Measurements from ENCODE around the gene TBX1. TPM values are rescaled to one million over a fixed set of nuclear protein-coding genes. Genes with fewer than 3 reads are reported as not detected.

TBX1 gene
- polyA plus RNA-seq, 3 donors = not detected

DNA sequence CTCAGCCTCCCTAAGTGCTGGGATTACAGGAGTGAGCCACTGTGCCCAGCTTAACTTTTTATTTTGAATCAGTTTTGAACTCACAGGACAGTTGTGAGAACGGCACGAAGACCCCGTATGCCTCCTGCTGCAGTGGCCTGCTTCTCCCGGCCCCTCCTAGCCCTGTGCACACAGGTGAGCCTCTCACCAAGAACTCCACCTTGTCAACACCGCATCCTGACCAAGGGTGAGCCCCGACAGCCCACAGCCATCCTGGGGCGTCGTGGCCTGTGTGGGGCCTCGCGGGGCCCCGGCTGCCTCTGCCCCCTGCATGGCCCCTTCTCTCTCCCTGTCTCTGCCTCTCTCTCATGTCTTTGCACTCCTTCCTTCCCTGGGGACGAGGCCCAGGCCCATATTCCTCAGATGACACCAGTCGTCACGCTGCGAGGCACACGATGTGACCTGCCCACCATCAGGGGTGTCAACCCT lies 55.3 kb downstream of the TBX1 start:
- intact Hi-C loops (cut with micrococcal nuclease) = no loop called here
- H3K4me3 ChIP-seq (replicated peaks in 1 of 3; ENCODE audit: low read depth in 2 of 3, low read length in 3 of 3) = no peak overlapping the region
- H3K36me3 Mint-ChIP-seq = no peaks in the 10 kb centered on the region
- H3K4me2 ChIP-seq (replicated peaks; ENCODE audit: extremely low read depth, low read length, poor library complexity, severe bottlenecking) = no peak overlapping the region
- DNase-seq = no peak
- peaks cover 0 to 1% (median 0%) of the 10 kb centered on the region in 7 donors for H3K9me3 Mint-ChIP-seq
- H4K20me1 ChIP-seq (ENCODE audit: insufficient read depth, low read length) = no peaks in the 10 kb centered on the region
- no peaks in the 10 kb centered on the region for H3K4me1 ChIP-seq (ENCODE audit: control insufficient read depth in 1 of 2, insufficient read depth in 2 of 2, low read length in 2 of 2)
- H3K27me3 ChIP-seq (ENCODE audit: control insufficient read depth in 2 of 2, insufficient read depth in 2 of 2, low read length in 2 of 2) = no peaks in the 10 kb centered on the region
- H3K27ac Mint-ChIP-seq = no peak overlapping the region
- H3K79me2 ChIP-seq (ENCODE audit: insufficient read depth, low read length) = no peaks in the 10 kb centered on the region
- peaks cover 0 to 2% (median 1%) of the 10 kb centered on the region in 3 donors for H3K27me3 Mint-ChIP-seq (ENCODE audit: low read depth in 3 of 3)
- no peak overlapping the region for H2AFZ ChIP-seq (ENCODE audit: insufficient read depth, low read depth, low read length, poor library complexity, severe bottlenecking)
- no peak overlapping the region for H3K9ac ChIP-seq (ENCODE audit: insufficient read depth, low read length, poor library complexity, severe bottlenecking)
- H3K36me3 ChIP-seq (replicated peaks in 1 of 2; ENCODE audit: control insufficient read depth in 1 of 2, insufficient read depth in 2 of 2, low read length in 2 of 2) = no peaks in the 10 kb centered on the region
- TF ChIP-seq, protein P1, sequence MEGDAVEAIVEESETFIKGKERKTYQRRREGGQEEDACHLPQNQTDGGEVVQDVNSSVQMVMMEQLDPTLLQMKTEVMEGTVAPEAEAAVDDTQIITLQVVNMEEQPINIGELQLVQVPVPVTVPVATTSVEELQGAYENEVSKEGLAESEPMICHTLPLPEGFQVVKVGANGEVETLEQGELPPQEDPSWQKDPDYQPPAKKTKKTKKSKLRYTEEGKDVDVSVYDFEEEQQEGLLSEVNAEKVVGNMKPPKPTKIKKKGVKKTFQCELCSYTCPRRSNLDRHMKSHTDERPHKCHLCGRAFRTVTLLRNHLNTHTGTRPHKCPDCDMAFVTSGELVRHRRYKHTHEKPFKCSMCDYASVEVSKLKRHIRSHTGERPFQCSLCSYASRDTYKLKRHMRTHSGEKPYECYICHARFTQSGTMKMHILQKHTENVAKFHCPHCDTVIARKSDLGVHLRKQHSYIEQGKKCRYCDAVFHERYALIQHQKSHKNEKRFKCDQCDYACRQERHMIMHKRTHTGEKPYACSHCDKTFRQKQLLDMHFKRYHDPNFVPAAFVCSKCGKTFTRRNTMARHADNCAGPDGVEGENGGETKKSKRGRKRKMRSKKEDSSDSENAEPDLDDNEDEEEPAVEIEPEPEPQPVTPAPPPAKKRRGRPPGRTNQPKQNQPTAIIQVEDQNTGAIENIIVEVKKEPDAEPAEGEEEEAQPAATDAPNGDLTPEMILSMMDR (IDR thresholded peaks at IDR 0.05) = no peak
- no peaks in the 10 kb centered on the region for H3K9me3 ChIP-seq (replicated peaks in 1 of 2; ENCODE audit: control insufficient read depth in 1 of 2, insufficient read depth in 1 of 2, low read length in 2 of 2)
- WGBS (ENCODE audit: insufficient coverage) = 91% methylated on average over 16 of the region's 16 CpGs
- H3K4me3 Mint-ChIP-seq = no peak overlapping the region
- no peaks in the 10 kb centered on the region for H3K4me1 Mint-ChIP-seq
- no peak overlapping the region for H3K27ac ChIP-seq (ENCODE audit: low read depth in 1 of 2, low read length in 2 of 2)

DNA sequence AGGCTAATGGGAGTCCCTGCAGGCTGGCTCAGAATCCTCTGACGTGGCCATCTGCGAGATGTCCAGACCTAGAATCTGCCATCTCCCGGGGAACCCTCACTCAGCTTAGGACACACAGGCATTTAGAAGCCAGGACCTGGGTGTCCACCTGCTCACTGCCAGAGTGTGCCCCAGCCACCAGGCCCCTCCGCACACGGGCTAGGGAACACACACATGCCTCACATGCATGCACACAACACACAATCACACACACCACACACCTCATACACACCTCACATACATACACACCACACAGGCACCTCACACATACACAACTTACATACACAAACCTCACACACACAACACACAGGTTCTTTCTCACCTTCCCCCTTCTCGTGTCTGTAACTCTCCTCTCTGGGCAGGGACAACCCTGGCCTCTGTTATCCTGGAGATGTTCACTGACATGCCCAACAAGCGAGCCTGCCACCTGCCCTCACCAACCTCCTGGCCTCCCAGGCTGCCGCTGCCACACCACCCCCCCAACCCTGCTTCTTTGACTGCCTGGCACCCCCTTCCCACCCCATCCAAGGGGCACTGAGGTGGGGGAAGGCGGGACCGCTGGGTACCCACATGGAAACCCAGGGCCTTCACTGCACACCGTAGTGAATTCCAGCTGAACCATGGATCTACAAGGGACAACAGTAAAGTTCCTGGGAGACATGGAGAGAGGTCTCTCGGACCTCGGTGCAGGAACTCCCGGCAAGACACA lies 56.0 kb downstream of the TBX1 start:
- Histone ChIP-seq H3K4me3 (replicated peaks in 1 of 3; ENCODE audit: low read depth in 2 of 3, low read length in 3 of 3) (no peak overlapping the region), H3K79me2 (ENCODE audit: insufficient read depth, low read length) (no peaks in the 10 kb centered on the region), H3K36me3 (replicated peaks in 1 of 2; ENCODE audit: control insufficient read depth in 1 of 2, insufficient read depth in 2 of 2, low read length in 2 of 2) (no peaks in the 10 kb centered on the region), H3K27me3 (ENCODE audit: control insufficient read depth in 2 of 2, insufficient read depth in 2 of 2, low read length in 2 of 2) (no peaks in the 10 kb centered on the region), H3K4me2 (replicated peaks; ENCODE audit: extremely low read depth, low read length, poor library complexity, severe bottlenecking) (no peak overlapping the region), H2AFZ (ENCODE audit: insufficient read depth, low read depth, low read length, poor library complexity, severe bottlenecking) (no peak overlapping the region), H3K9me3 (replicated peaks in 1 of 2; ENCODE audit: control insufficient read depth in 1 of 2, insufficient read depth in 1 of 2, low read length in 2 of 2) (no peaks in the 10 kb centered on the region), H3K4me1 (ENCODE audit: control insufficient read depth in 1 of 2, insufficient read depth in 2 of 2, low read length in 2 of 2) (no peaks in the 10 kb centered on the region), H3K27ac (ENCODE audit: low read depth in 1 of 2, low read length in 2 of 2) (no peak overlapping the region), H4K20me1 (ENCODE audit: insufficient read depth, low read length) (no peaks in the 10 kb centered on the region), H3K9ac (ENCODE audit: insufficient read depth, low read length, poor library complexity, severe bottlenecking) (no peak overlapping the region)
- Mint-ChIP-seq H3K9me3 (no peaks in the 10 kb centered on the region), H3K27me3 (ENCODE audit: low read depth in 3 of 3) (peaks cover 0 to 2% (median 1%) of the 10 kb centered on the region in 3 donors), H3K27ac (no peak overlapping the region), H3K4me1 (no peaks in the 10 kb centered on the region), H3K36me3 (no peaks in the 10 kb centered on the region), H3K4me3 (no peak overlapping the region)
- no peak for DNase-seq
- TF ChIP-seq, protein P1 (IDR thresholded peaks at IDR 0.05) = no peak
- 97% methylated on average over 10 of the region's 14 CpGs for WGBS (ENCODE audit: insufficient coverage)
- intact Hi-C loops (cut with micrococcal nuclease) = no loop called here

Other genes starting within 250 kb of the TBX1 start
- under 1 TPM; 0.05 to 0.35 (median 0.27) TPM for gene CLDN5, start 236.4 kb upstream of the TBX1 start, polyA plus RNA-seq
- under 1 TPM in 2 of 3 donors, not detected in 1; 0.50 to 0.64 TPM for gene SEPTIN5, start 46.3 kb upstream of the TBX1 start, polyA plus RNA-seq
- 1 to 10 TPM in 1 of 3 donors, under 1 TPM in 2; 0.13 to 1.5 (median 0.26) TPM for gene GP1BB, start 37.2 kb upstream of the TBX1 start, polyA plus RNA-seq
- 1 to 10 TPM; 3.4 to 6.0 (median 4.8) TPM for gene GNB1L, start 94.1 kb downstream of the TBX1 start, polyA plus RNA-seq
- gene RTL10, start 94.1 kb downstream of the TBX1 start, polyA plus RNA-seq = 1 to 10 TPM; 1.4 to 6.5 (median 1.5) TPM
- 100 to 1,000 TPM; 314 to 400 (median 329) TPM for gene COMT, start 181.0 kb downstream of the TBX1 start, polyA plus RNA-seq
- 10 to 100 TPM; 24.9 to 54.9 (median 30.8) TPM for gene TXNRD2, start 181.0 kb downstream of the TBX1 start, polyA plus RNA-seq

Measured in CD14-positive monocyte (primary cell).